GM23338 (cell line): Measurements from ENCODE around the gene OR10P1.

Source experiments
- CREB1 ChIP-seq: fragments of 250-450 bp; sonication (Bioruptor Pico); IDR thresholded peaks from 2 replicates; pipeline ENCODE4 v1.5.0; 2020; ENCODE audit warnings: low read depth, mild to moderate bottlenecking, moderate library complexity
- EZH2 ChIP-seq: fragments of 200-600 bp; sonication (generic); IDR thresholded peaks from one replicate; pipeline ENCODE4 v1.8.0; 2017; ENCODE audit warnings: antibody characterized with exemption, mild to moderate bottlenecking, low read depth; ENCODE audit not compliant: unreplicated experiment
- NANOG ChIP-seq: IDR thresholded peaks from 2 replicates; pipeline ENCODE4 v1.6.1; 2016; ENCODE audit warnings: antibody characterized with exemption, borderline replicate concordance
- POLR2AphosphoS5 ChIP-seq: IDR thresholded peaks from 2 replicates; pipeline ENCODE4 v1.6.1; 2016; ENCODE audit warnings: antibody characterized with exemption, low read depth
- ZNF331 ChIP-seq: fragments of 250-450 bp; sonication (Bioruptor Pico); IDR thresholded peaks from 2 replicates; pipeline ENCODE4 v1.5.0; 2020; ENCODE audit warnings: low read depth, mild to moderate bottlenecking, moderate library complexity
- TF ChIP-seq, protein P1 (sequence below), 2 experiments: fragments of 200-600 bp in 1 of 2; sonication (generic) in 1 of 2; conservative IDR thresholded peaks; 2 replicates each; pipeline versions ENCODE4 v1.5.1 to v1.6.1; 2016 to 2017; ENCODE audit warnings: antibody characterized with exemption in 2 of 2, low read depth in 2 of 2, mild to moderate bottlenecking in 2 of 2, moderate library complexity in 1 of 2
- TF ChIP-seq, protein P2 (sequence below): fragments of 250-450 bp; sonication (Bioruptor Pico); IDR thresholded peaks from 2 replicates; pipeline ENCODE4 v1.5.0; 2020; ENCODE audit warnings: mild to moderate bottlenecking, moderate library complexity

DNA sequence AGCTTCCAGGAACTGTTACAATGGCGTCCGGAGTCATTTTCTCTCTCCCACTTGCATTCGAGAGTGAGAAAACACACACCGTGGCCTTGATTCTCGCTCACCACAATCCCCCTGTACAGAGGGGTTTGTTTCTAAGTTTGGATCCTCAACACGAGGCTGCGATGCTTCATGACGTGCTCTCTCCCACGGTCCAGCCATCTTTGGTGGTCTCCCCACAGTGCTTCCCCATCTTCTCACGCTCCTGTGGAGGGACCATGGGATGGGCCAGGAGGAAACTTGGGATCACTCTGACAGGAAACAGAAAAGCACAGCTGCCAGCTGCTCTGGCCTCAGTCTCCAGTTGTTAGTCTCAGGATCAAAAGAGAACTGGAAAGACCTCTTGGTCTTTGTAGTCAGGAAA lies 28.1 kb downstream of the OR10P1 start:
- TF ChIP-seq, protein P1, sequence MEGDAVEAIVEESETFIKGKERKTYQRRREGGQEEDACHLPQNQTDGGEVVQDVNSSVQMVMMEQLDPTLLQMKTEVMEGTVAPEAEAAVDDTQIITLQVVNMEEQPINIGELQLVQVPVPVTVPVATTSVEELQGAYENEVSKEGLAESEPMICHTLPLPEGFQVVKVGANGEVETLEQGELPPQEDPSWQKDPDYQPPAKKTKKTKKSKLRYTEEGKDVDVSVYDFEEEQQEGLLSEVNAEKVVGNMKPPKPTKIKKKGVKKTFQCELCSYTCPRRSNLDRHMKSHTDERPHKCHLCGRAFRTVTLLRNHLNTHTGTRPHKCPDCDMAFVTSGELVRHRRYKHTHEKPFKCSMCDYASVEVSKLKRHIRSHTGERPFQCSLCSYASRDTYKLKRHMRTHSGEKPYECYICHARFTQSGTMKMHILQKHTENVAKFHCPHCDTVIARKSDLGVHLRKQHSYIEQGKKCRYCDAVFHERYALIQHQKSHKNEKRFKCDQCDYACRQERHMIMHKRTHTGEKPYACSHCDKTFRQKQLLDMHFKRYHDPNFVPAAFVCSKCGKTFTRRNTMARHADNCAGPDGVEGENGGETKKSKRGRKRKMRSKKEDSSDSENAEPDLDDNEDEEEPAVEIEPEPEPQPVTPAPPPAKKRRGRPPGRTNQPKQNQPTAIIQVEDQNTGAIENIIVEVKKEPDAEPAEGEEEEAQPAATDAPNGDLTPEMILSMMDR (conservative IDR thresholded peaks at IDR 0.05; ENCODE audit: low read depth in 2 of 2): no peak
- TF ChIP-seq POLR2AphosphoS5: no peak
- TF ChIP-seq, protein P2, sequence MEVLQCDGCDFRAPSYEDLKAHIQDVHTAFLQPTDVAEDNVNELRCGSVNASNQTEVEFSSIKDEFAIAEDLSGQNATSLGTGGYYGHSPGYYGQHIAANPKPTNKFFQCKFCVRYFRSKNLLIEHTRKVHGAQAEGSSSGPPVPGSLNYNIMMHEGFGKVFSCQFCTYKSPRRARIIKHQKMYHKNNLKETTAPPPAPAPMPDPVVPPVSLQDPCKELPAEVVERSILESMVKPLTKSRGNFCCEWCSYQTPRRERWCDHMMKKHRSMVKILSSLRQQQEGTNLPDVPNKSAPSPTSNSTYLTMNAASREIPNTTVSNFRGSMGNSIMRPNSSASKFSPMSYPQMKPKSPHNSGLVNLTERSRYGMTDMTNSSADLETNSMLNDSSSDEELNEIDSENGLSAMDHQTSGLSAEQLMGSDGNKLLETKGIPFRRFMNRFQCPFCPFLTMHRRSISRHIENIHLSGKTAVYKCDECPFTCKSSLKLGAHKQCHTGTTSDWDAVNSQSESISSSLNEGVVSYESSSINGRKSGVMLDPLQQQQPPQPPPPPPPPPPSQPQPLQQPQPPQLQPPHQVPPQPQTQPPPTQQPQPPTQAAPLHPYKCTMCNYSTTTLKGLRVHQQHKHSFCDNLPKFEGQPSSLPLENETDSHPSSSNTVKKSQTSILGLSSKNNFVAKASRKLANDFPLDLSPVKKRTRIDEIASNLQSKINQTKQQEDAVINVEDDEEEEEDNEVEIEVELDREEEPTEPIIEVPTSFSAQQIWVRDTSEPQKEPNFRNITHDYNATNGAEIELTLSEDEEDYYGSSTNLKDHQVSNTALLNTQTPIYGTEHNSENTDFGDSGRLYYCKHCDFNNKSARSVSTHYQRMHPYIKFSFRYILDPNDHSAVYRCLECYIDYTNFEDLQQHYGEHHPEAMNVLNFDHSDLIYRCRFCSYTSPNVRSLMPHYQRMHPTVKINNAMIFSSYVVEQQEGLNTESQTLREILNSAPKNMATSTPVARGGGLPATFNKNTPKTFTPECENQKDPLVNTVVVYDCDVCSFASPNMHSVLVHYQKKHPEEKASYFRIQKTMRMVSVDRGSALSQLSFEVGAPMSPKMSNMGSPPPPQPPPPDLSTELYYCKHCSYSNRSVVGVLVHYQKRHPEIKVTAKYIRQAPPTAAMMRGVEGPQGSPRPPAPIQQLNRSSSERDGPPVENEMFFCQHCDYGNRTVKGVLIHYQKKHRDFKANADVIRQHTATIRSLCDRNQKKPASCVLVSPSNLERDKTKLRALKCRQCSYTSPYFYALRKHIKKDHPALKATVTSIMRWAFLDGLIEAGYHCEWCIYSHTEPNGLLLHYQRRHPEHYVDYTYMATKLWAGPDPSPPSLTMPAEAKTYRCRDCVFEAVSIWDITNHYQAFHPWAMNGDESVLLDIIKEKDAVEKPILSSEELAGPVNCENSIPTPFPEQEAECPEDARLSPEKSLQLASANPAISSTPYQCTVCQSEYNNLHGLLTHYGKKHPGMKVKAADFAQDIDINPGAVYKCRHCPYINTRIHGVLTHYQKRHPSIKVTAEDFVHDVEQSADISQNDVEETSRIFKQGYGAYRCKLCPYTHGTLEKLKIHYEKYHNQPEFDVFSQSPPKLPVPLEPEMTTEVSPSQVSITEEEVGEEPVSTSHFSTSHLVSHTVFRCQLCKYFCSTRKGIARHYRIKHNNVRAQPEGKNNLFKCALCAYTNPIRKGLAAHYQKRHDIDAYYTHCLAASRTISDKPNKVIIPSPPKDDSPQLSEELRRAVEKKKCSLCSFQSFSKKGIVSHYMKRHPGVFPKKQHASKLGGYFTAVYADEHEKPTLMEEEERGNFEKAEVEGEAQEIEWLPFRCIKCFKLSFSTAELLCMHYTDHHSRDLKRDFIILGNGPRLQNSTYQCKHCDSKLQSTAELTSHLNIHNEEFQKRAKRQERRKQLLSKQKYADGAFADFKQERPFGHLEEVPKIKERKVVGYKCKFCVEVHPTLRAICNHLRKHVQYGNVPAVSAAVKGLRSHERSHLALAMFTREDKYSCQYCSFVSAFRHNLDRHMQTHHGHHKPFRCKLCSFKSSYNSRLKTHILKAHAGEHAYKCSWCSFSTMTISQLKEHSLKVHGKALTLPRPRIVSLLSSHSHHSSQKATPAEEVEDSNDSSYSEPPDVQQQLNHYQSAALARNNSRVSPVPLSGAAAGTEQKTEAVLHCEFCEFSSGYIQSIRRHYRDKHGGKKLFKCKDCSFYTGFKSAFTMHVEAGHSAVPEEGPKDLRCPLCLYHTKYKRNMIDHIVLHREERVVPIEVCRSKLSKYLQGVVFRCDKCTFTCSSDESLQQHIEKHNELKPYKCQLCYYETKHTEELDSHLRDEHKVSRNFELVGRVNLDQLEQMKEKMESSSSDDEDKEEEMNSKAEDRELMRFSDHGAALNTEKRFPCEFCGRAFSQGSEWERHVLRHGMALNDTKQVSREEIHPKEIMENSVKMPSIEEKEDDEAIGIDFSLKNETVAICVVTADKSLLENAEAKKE (CRISPR knock-in tag): no peak
- no peak for TF ChIP-seq EZH2
- TF ChIP-seq ZNF331 (CRISPR knock-in tag): no peak
- no peak for TF ChIP-seq CREB1 (CRISPR knock-in tag)
- no peak for TF ChIP-seq NANOG
